Calu3 (cell line): ENCODE measurements around the gene ACTG2. TPM values are rescaled to one million over a fixed set of nuclear protein-coding genes. Genes with fewer than 3 reads are reported as not detected.
"Not testable (repeated sequence)": the region's sequence is repeated elsewhere in the genome, so short reads cannot be mapped to it uniquely, and the experiment has no call there.

Experiments used
- BruUV-seq: library from RNA; stranded (reverse); fragments of 400-500 nt; replicated peaks from 2 replicates; lab custom pipeline; 2021; lab: Mats Ljungman, UMichigan
- CTCF ChIA-PET: fragments of 300-600 bp; sonication (Branson Sonifier 250); formaldehyde crosslinking; loops from one replicate; lab custom pipeline; 2022; ENCODE audit warnings: antibody characterized with exemption; lab: Charles Lee
- DNase-seq: peaks from one replicate; pipeline ENCODE4 v3.0.0; 2022
- H3K27ac Mint-ChIP-seq: one replicate; pipeline ENCODE4 v1.8.0; 2022; ENCODE audit warnings: mixed read lengths; ENCODE audit not compliant: unreplicated experiment
- H3K27me3 Mint-ChIP-seq: one replicate; pipeline ENCODE4 v1.8.0; 2022; ENCODE audit warnings: mixed read lengths; ENCODE audit not compliant: unreplicated experiment
- H3K36me3 Mint-ChIP-seq: one replicate; pipeline ENCODE4 v1.8.0; 2022; ENCODE audit warnings: mild to moderate bottlenecking, moderate library complexity, mixed read lengths; ENCODE audit not compliant: insufficient read depth, unreplicated experiment
- H3K4me1 Mint-ChIP-seq: one replicate; pipeline ENCODE4 v1.8.0; 2022; ENCODE audit warnings: mild to moderate bottlenecking, low read depth, mixed read lengths; ENCODE audit not compliant: unreplicated experiment
- H3K4me3 Mint-ChIP-seq: one replicate; pipeline ENCODE4 v1.8.0; 2022; ENCODE audit warnings: mild to moderate bottlenecking, low read depth, moderate library complexity, mixed read lengths; ENCODE audit not compliant: unreplicated experiment
- H3K9me3 Mint-ChIP-seq: one replicate; pipeline ENCODE4 v1.8.0; 2022; ENCODE audit warnings: low read depth, mixed read lengths; ENCODE audit not compliant: unreplicated experiment
- CTCF ChIP-seq: fragments of 200-600 bp; IDR thresholded peaks from one replicate; pipeline ENCODE4 v1.8.0; 2022; ENCODE audit warnings: antibody characterized with exemption; ENCODE audit not compliant: unreplicated experiment
- intact Hi-C: fragments of 100-400 bp; cut with micrococcal nuclease; formaldehyde crosslinking; loops from one replicate; pipeline ENCODE4 v1.10.0; 2022; ENCODE audit not compliant: unreplicated experiment
- total RNA-seq: library from RNA; stranded (reverse); gene quantifications from 2 replicates; pipeline ENCODE4 v1.2.3, GENCODE V29; 2022

Gene ACTG2
- total RNA-seq, 1 experiment from 2014 or later, result not detected

DNA sequence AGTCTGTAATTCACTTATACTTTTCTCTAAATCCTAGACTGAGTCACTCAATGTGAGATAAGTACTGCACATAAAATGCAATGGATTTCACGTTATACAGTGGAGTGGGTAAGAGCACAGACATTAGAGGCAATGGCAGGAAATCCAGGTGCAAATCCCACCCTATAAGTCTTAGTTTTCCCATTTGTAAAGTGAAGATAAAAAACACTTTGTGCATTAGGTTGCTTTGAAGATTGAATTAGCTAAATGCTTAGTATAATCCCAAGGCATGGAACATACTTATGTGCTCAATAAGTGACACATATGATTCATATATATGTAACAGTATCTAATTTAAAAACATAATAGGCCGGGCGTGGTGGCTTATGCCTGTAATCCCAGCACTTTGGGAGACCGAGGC, 10.5 kb downstream of the ACTG2 start:
- DNase-seq, result no peak
- no peak for TF ChIP-seq CTCF
- H3K9me3 Mint-ChIP-seq, result no peaks in the 10 kb centered on the region
- H3K27ac Mint-ChIP-seq, result no peak overlapping the region
- no TSS peak for BruUV-seq
- peaks cover 23% of the 10 kb centered on the region for H3K27me3 Mint-ChIP-seq
- no peaks in the 10 kb centered on the region for H3K36me3 Mint-ChIP-seq
- no peak overlapping the region for H3K4me3 Mint-ChIP-seq
- intact Hi-C loops, result no loop called here
- no peaks in the 10 kb centered on the region for H3K4me1 Mint-ChIP-seq
- CTCF ChIA-PET, result interaction anchor here (0.7 to 0.8 kb wide), 4 partner anchors 8 to 1854 kb away, joined by 3 to 6 read pairs (median 4); no protein-coding TSS in a partner anchor

GRCh38 chr2:73903949-73904613, 11.3 kb downstream of the ACTG2 start:
- H3K27ac Mint-ChIP-seq, H3K4me3 Mint-ChIP-seq, DNase-seq, H3K4me1 Mint-ChIP-seq, H3K9me3 Mint-ChIP-seq, H3K36me3 Mint-ChIP-seq, BruUV-seq, intact Hi-C loops: not testable (repeated sequence)
- H3K27me3 Mint-ChIP-seq, result peaks cover 23% of the 10 kb centered on the region
- CTCF ChIA-PET, result interaction anchor here (0.6 to 0.7 kb wide), 7 partner anchors 61 to 1853 kb away, joined by 3 to 6 read pairs (median 4); no protein-coding TSS in a partner anchor

- intact Hi-C loops, result no loop called here
- Mint-ChIP-seq H3K36me3 (no peaks in the 10 kb centered on the region), H3K9me3 (no peaks in the 10 kb centered on the region), H3K4me3 (no peak overlapping the region), H3K27me3 (peaks cover 23% of the 10 kb centered on the region), H3K27ac (no peak overlapping the region), H3K4me1 (no peaks in the 10 kb centered on the region)
- TF ChIP-seq CTCF, result no peak
- CTCF ChIA-PET, result no interaction called here
- DNase-seq, result no peak
- no TSS peak for BruUV-seq
Observed at GRCh38 chr2:73904952-73905351, 12.1 kb downstream of the ACTG2 start.

DNA sequence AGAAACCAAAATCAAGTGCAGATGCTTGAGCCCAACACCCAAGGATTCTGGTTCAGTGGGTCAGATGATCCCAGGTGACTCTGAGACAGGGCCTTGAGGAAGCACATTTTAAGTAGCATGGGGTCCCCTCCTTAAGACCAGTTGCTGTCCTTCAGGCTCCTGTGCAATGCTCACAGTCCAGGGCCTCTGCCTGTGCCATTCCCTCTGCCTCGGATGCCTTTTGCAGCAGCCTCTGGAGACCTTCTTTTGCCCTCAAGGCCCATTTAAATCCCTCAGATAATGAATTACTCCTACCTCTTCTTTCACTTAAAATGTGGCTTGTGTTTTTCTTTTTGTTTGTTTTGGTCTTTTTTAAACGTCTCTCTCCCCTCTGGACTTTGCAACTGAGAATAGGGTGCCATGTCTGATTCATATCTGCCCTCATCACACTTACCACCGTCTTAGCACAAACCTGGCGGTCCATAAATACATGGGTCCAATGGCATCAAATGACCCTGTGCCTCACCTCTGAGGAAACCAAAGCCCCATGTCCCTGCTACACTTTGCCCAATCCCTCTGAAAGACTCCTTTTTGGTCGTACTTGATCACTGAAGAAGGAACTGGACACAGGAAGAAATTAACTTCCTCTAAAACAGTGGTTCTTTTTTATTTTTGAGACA, 14.2 kb downstream of the ACTG2 start:
- Mint-ChIP-seq H3K36me3 (no peaks in the 10 kb centered on the region), H3K4me1 (no peaks in the 10 kb centered on the region), H3K4me3 (no peak overlapping the region), H3K27ac (no peak overlapping the region), H3K9me3 (no peaks in the 10 kb centered on the region), H3K27me3 (peaks cover 14% of the 10 kb centered on the region)
- no peak for DNase-seq
- no peak for TF ChIP-seq CTCF
- intact Hi-C loops, result no loop called here
- no TSS peak for BruUV-seq
- CTCF ChIA-PET, result interaction anchor here (1.8 kb wide), 1 partner anchor 244 kb away, joined by 11 read pairs; no protein-coding TSS in a partner anchor
